Mesothelial cell of epicardium (in vitro differentiated cells): ENCODE results near the gene PC. TPM values are rescaled to one million over a fixed set of nuclear protein-coding genes. Genes with fewer than 3 reads are reported as not detected.

Source experiments
- DNase-seq, 2 experiments: peaks; one replicate each; pipeline ENCODE4 v3.0.0; 2021; ENCODE audit warnings: low spot score in 2 of 2; ENCODE audit not compliant: unreplicated experiment in 2 of 2
- H3K27ac Mint-ChIP-seq: 2 replicates; pipeline ENCODE4 v1.8.0; 2021; ENCODE audit warnings: mixed read lengths
- H3K27me3 Mint-ChIP-seq: 2 replicates; pipeline ENCODE4 v1.8.0; 2021; ENCODE audit warnings: low read depth, mixed read lengths
- H3K36me3 Mint-ChIP-seq: 2 replicates; pipeline ENCODE4 v1.8.0; 2021; ENCODE audit warnings: mixed read lengths
- H3K4me1 Mint-ChIP-seq: 2 replicates; pipeline ENCODE4 v1.8.0; 2021; ENCODE audit warnings: mixed read lengths
- H3K4me3 Mint-ChIP-seq: 2 replicates; pipeline ENCODE4 v1.8.0; 2021; ENCODE audit warnings: mild to moderate bottlenecking, moderate library complexity, mixed read lengths
- H3K9me3 Mint-ChIP-seq: 2 replicates; pipeline ENCODE4 v1.8.0; 2021; ENCODE audit warnings: mixed read lengths
- total RNA-seq: library from RNA; stranded (reverse); gene quantifications from 3 replicates; pipeline ENCODE4 v1.2.1, GENCODE V29; 2021
- TF ChIP-seq, protein P1 (sequence below): fragments of 200-600 bp; sonication (generic); IDR thresholded peaks from one replicate; pipeline ENCODE4 v1.5.0; 2021; ENCODE audit warnings: antibody characterized with exemption; ENCODE audit not compliant: unreplicated experiment

PC gene
- total RNA-seq, 1 donor from 2014 or later, result 9.5 TPM

DNA sequence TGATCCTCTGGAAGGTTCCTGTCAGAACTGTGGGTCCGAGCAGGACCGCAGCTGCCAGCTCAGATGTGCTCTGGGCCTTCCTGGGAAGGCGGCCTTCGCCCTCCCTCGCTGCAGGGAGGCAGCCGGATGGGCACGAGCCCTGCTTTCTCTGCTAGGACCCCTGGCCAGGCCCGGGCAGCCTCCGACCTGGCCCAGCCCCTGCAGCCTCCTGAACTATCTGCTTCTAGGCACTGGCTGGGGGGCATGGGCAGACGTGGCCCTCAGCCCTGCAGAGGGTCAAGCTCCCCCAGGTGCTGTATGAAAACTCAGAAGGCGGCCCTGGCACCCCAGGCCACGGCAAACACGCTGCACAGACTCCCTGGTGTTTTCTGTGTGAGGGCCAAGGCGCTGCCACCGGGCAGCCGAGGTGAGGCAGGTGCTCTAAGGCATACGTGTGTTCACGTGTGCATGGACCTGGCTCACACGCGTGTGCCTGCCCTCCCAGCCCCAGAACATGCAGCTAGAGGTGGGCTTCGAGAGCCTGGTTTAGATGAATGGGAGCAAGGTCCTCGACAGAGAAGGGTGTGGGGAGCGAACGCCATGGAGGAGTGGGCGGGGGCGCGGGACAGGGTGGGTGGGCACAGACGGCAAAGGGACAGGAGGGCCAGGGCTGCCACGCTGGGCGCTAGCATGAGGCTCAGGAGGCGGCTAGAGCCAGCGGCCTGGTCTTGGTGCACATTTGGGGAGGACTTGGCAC lies 97.0 kb downstream of the PC start:
- Mint-ChIP-seq H3K27ac (peak overlapping the region; percentile 16), H3K9me3 (no peaks in the 10 kb centered on the region), H3K36me3 (no peaks in the 10 kb centered on the region), H3K4me1 (no peaks in the 10 kb centered on the region), H3K27me3 (no peaks in the 10 kb centered on the region), H3K4me3 (no peak overlapping the region)
- TF ChIP-seq, protein P1, sequence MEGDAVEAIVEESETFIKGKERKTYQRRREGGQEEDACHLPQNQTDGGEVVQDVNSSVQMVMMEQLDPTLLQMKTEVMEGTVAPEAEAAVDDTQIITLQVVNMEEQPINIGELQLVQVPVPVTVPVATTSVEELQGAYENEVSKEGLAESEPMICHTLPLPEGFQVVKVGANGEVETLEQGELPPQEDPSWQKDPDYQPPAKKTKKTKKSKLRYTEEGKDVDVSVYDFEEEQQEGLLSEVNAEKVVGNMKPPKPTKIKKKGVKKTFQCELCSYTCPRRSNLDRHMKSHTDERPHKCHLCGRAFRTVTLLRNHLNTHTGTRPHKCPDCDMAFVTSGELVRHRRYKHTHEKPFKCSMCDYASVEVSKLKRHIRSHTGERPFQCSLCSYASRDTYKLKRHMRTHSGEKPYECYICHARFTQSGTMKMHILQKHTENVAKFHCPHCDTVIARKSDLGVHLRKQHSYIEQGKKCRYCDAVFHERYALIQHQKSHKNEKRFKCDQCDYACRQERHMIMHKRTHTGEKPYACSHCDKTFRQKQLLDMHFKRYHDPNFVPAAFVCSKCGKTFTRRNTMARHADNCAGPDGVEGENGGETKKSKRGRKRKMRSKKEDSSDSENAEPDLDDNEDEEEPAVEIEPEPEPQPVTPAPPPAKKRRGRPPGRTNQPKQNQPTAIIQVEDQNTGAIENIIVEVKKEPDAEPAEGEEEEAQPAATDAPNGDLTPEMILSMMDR, result no peak
- DNase-seq, result no peak

DNA sequence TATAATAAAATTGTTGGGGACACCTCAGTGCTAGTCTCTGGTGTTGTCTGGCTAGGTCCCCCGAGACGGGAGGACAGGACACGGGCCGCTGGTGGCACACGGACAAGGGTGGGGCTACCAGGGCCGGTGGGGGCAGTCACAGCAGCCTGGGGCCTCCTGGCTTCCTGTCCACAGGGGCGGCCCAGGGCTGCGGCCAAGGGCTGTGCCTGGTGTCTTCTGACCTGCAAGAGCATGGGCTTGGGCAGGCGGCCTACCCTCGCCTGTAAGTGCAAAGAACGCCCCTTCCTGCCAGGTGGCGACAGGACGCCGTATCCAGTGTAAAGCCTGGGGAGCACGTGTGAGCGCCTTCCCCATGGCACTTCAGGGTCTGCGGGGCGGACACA lies 97.7 kb downstream of the PC start:
- Mint-ChIP-seq H3K4me3 (no peak overlapping the region), H3K9me3 (no peaks in the 10 kb centered on the region), H3K27ac (no peak overlapping the region), H3K27me3 (no peaks in the 10 kb centered on the region), H3K4me1 (peaks cover 5% of the 10 kb centered on the region), H3K36me3 (no peaks in the 10 kb centered on the region)
- TF ChIP-seq, protein P1, result no peak
- DNase-seq, result no peak

- TF ChIP-seq, protein P1, result no peak
- H3K27ac Mint-ChIP-seq, result no peak overlapping the region
- peaks cover 6% of the 10 kb centered on the region for H3K4me1 Mint-ChIP-seq
- no peak overlapping the region for H3K4me3 Mint-ChIP-seq
- H3K36me3 Mint-ChIP-seq, result no peaks in the 10 kb centered on the region
- H3K27me3 Mint-ChIP-seq, result no peaks in the 10 kb centered on the region
- H3K9me3 Mint-ChIP-seq, result no peaks in the 10 kb centered on the region
- DNase-seq, result no peak
Observed at GRCh38 chr11:66859686-66860448, 98.3 kb downstream of the PC start.

GRCh38 chr11:66858939-66859685 lies 99.1 kb downstream of the PC start:
- Mint-ChIP-seq H3K9me3 (no peaks in the 10 kb centered on the region), H3K36me3 (no peaks in the 10 kb centered on the region), H3K27me3 (no peaks in the 10 kb centered on the region), H3K4me1 (peaks cover 6% of the 10 kb centered on the region), H3K4me3 (peak overlapping the region; percentile 13), H3K27ac (no peak overlapping the region)
- TF ChIP-seq, protein P1, result no peak
- DNase-seq, result no peak

GRCh38 chr11:66858186-66858938 lies 99.8 kb downstream of the PC start:
- Mint-ChIP-seq H3K27ac (no peak overlapping the region), H3K4me1 (peaks cover 6% of the 10 kb centered on the region), H3K36me3 (no peaks in the 10 kb centered on the region), H3K4me3 (peak overlapping the region; percentile 68), H3K9me3 (no peaks in the 10 kb centered on the region), H3K27me3 (no peaks in the 10 kb centered on the region)
- DNase-seq, result no peak
- TF ChIP-seq, protein P1, result no peak
